Measurements from ENCODE around the gene SLC9A9.

Gene SLC9A9

DNA sequence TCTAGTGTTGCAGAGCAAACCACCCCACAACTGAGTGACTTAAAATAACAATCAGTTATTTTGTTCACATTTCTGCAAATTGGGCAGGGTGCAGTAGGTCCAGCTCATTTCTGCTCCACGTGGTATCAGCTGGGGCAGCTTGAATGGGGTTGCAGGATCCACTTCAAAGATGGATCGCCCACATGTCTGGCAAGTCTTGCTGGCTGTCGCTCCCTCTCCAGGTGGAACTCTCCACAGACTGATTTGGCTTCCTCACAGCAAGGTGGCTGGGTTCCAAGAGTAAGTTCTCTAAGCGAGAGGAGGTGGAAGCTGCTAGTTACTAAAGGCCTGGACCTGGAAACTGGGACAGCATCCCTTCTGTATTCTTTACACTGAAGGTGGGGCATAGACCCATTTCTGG, 213.3 kb downstream of the SLC9A9 start:
- no peak for FAIRE-seq

DNA sequence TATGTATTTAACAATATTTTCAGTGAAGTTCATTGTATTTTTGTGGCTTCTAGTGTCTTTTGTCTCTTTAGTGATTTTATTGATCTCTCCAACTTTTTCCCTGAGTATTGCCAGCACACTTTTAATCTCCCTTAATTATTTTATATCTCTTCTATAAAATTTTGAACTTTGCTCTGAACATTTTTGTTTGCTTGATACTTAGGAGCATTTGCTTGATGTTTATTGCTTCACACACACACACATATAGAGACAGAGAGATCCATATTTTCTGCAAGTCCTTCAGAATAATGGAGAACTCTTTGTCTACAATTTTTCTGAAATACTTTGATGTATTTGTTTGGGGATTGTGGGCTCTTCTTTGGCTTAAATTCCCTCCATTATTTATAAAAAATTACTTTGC, 213.8 kb downstream of the SLC9A9 start:
- no peak for FAIRE-seq

DNA sequence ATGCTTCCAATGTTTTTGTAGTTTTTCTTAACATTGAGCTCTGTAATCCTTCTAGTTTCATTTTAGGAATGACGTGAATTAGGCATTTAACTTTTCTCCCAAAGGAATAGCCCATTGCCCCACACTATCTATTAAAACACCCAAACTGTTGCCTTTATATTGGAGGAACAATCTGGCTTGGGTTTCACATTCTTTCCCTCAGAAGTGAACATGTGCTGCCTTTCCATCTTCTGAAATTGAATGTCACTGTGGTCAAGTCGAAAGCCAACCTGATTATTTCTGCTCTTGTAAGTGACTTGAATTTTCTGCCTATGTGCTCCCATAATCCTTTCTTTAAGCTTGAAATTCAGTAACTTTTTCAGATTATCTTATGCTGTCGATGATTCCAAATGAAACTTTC, 214.5 kb downstream of the SLC9A9 start:
- FAIRE-seq, result no peak

DNA sequence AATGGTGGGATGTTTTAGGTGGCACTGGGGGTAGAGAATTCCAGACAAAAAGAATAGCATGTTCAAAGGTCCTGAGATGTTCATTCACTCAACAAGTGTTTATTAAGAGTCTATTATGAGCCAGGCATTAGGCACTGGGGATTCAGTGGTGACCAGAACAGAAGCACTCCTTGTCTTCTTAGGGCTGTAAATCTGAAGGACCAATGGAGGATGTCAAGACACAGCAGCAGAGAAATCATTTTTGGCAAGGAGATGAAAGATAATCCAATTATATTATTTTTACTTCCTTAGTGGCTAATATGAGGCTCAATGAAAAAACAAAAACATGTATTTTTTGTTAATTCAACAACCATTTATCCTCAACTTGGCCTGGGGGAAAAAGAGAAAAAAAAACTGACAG, 218.5 kb downstream of the SLC9A9 start:
- FAIRE-seq, result no peak

DNA sequence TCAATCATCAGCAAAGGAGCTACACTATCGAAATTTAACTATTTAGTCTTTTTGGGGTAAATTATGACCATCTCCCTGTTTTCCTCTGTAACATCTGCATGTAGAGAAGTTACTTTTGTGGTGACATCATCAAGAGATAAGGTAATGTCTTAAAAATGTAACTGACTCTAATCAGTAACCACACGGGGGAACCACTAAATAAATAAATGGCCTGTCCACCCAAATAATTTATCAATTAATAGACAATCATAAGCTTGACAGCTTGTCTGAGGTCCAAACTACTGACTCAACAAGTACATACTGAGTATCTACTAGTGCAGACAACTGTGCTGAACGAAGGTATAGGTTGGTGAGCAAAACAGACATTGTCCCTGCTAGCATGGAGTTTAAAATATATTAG, 219.3 kb downstream of the SLC9A9 start:
- no peak for FAIRE-seq

DNA sequence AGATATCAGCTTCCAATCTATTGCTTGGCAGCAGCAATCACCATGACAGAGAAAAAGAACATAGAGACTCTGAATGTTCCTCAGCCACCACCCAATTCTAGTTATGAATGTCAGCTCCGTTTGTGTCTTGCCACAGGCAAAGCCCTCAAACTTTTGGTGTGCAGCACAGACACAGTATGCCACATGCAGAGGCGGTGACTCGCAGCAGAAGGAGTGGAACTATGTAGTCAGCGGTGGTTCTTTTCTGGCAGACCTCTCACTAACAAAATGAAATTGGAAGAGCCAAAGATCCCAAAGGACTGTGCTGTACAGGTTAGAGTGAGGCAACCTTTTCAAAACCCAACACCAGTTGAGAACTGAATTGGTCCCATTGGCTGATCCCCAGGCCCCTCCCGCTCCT, 220.9 kb downstream of the SLC9A9 start:
- no peak for FAIRE-seq

DNA sequence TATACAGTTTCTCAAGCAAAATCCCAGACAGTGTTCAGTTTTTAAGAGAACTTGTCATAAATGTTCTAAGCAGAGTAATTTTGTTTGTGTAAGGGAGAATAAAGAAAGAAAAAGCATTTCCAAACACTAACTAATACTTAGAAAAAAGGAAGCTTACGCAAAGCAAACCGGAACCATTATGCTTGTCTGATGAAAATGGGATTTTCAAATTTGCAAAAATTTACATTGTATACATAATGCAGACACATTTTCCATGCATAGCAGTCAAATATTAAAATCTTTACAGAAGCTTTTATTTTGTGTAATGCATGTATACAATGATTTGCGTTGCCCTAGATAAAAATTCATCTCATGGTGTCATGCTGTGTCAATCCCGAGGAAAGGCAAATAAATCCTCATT, 229.0 kb downstream of the SLC9A9 start:
- FAIRE-seq, result no peak

DNA sequence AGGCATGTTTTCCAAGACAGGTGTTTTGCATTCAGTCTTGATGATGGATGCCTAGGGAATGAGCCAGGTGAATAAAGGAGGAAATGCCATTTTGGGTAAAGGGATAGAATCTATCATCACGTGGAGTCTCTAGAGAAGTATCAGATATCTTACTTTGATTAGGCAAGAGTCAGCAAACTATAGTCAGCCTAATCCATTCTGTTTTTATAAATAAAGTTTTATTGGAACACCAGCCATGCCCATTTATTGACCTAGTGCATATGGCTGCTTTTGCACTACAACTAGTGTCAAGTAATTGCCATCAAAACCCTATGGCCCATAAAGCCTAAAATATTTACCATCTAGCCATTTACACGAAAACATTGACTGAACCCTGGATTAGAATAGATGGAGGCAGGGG, 231.2 kb downstream of the SLC9A9 start:
- no peak for FAIRE-seq

DNA sequence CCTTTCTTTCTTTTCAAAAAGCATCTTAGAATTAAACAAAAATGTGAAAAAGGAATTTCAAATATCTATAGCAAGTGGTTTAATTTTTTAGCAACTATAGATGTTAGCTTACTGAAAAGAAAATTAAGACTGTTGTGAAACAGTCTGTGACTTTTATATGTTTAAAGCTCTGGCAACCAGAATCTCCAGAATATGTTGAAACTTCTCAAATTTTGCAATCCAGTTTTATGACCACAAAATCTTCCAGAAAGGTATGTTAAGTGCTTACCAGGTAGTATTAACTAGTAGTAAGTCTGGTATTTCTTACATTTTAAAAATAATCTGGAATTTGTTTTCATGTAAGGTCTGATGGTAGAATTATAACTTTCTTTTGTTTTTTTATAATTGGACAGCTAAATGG, 235.0 kb downstream of the SLC9A9 start:
- no peak for FAIRE-seq

DNA sequence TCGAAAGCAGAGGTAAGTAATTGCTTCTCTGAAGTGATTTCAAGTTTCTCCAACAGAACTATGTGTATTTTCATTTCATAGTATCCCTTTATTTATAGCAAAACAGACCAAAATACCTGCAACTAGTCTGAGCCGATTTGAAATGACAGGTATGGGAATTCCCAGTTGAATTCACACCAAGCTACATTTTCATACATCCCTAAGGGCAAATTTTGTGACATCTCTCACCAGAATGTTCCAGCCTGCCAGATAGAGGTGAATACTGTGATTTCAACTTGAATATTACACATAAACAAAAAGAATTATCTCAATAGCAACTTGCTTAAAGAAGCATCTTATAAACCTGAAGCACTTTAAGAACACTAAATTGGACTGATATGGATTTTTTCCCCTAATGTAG, 235.7 kb downstream of the SLC9A9 start:
- FAIRE-seq, result no peak

DNA sequence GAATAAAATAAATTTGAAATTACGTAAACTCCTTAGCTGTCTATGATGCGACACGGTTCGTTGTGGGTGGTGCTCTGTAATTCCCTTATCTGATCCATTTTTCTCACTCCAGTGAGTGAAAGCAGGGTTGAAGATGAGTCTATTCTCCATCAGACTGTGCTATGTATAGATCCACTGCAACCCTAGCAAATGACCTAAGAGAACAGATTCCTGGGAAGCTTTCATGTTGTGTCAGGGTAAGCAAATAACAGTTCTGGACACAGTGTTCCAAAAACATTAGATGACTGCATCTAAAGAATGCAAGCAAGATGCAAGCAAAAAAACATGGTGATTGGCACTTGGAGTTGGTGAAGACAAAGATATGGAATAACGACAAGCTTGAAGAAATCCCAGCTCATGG, 239.3 kb downstream of the SLC9A9 start:
- no peak for FAIRE-seq

DNA sequence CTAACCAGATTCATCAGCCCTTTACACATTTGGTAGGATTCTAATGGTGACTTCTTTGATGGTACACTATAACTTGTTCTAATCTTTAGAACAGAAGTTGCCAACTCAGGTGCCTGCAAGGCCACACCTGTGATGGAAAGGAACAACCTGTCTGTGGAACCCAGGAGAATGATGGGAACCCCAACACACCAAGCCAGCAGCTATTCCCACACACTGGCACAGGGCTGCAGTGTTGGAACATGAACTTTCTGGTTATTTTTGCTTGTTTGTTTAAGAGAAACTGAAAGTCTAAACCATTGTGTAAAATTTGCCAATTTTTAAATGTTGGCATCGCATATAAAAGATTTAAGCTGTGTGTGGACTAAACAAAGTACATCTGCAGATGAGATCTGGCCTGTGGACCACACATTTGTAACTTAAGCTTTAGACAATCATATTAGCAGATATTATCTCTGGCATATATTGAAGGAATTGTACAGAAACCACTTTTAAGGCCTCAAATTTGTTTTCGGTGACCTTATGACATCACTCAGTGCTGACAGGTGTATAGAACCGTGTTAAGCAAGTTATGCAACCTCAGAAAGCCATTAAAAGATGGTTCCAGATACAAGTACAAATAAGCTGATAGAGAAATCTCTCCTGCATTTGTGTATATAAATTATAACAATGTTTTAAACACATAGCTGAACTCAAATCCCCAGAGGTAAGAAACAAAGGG, 242.9 kb downstream of the SLC9A9 start:
- FAIRE-seq, result no peak

DNA sequence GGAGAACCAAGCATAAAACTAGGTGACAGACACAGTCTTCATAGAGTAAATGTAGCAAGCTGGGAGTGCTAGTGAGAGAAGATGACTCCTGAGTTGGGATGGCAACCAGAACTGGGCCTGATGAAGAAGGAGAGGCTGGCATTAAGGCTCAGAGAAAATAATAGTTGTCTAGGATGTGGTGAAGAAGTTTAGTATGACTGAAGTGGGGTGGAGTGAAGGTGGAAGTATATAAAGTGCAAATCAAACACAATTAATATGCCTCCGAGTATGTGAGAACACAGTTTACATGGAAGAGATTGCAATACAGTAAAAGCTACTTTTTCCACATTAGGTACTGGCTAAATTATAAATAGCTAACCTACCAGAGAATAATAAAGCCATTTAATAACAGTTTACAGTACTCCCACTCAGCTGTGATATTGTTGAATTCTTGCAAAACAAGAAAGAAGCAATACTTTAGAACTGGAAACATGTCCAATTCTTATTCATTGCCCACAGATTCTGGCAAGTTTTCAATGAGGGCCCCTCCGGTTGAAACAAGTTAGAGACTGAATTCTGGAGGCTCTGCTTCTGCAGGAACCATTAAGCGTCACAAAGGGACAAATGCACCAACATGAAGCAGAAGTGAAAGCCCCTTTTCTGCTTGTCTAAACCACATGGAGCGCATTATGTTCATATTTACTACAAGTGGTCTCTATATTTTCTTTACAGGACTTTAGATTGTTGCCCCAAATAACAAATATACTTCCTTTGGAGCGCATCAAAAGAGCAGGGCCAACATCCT, 243.7 kb downstream of the SLC9A9 start:
- no peak for FAIRE-seq

DNA sequence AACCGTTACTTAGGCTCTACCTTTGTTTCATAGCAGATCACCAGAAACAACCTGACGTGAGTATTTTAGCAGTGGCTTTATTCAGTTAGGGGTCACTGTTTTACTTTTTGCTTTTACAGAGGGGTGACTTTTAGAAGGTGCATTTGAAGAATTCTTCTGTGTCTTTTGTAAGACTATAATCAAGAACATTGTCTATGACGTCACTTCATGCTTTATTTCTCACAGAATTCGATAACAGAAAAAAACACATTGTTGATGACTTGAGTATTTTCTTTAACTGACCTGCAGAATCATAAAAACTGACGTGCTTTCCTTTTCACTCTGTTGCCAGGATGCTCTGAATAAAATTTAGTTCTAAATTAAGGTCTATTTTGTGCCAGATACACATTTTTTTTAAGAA, 244.5 kb downstream of the SLC9A9 start:
- FAIRE-seq, result no peak

DNA sequence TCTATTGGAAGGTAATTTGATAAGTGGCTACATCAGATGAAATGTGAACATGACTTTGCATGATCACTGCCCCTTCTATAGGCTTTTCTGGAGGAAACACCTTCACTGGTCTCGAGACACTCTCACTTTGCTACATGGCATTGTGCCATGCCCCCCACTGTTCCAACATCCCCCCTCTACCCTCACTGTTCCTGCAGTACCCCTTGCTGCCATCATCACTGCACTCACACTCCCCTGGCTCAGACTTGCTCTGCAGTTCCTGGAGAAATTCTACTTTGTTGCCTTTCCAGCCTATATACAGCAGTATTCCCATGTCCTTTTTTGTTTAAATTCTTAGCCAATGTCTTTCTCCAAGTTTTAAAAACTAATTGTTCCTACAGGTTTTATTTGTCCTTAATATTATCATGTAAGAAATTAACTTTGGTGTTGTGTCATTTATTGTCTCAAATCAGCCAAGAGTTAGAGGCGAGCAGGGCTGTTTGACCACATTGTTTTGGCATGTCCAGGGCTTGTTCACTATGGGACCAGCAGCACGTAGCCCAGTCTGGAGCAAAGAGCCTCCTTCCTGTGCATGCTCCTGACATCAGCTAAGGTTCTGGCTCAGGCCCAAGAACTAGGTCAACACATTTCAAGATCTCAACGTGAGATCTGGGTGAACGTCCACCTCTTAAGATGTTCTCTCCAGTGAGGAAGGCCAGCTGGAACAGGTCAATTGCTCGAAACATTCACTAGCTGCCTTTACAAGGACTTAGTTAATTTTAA, 246.4 kb downstream of the SLC9A9 start:
- no peak for FAIRE-seq

DNA sequence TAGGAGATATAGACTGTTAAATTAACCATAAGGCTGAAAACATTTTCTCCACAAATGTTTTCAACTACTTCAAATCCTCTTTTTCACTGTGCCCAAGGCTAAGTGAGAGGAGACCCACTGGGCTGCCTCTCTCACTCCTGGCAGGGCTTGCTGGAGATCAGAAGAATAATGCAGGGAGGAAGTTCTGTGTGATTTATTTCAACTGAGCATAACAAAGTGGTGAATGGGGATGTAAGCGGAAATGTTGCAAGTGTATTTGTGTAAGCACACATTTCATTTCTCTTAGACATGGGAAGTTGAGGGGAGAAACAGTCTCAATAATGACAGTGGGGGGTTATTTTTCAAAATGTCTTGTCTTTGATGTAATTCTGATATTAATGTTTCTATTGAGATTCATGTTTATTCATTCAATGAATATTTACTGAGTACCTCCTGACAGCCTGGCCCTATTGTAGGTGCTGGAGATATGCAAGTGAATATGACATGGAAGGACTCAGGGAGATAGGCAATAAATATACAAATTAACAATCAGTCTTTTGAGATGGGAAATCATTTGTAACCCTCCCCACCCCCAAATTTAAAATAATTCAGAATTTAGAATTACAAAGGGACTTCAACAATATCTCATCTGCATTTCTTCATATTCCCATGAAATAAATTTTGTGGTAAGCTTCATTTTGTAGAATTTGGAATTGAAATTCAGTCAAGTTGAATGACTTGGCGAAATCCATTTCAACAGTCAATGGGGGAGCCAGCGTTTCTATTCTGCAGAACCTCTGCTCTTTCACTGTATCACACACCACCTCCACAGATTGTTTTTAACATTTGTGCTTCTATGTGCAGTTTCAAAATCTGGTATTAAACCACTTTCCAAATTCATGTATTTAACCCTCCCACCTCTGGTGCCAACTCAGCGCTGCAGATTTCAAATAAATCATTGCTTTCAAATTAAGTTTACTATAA, 247.2 kb downstream of the SLC9A9 start:
- no peak for FAIRE-seq

DNA sequence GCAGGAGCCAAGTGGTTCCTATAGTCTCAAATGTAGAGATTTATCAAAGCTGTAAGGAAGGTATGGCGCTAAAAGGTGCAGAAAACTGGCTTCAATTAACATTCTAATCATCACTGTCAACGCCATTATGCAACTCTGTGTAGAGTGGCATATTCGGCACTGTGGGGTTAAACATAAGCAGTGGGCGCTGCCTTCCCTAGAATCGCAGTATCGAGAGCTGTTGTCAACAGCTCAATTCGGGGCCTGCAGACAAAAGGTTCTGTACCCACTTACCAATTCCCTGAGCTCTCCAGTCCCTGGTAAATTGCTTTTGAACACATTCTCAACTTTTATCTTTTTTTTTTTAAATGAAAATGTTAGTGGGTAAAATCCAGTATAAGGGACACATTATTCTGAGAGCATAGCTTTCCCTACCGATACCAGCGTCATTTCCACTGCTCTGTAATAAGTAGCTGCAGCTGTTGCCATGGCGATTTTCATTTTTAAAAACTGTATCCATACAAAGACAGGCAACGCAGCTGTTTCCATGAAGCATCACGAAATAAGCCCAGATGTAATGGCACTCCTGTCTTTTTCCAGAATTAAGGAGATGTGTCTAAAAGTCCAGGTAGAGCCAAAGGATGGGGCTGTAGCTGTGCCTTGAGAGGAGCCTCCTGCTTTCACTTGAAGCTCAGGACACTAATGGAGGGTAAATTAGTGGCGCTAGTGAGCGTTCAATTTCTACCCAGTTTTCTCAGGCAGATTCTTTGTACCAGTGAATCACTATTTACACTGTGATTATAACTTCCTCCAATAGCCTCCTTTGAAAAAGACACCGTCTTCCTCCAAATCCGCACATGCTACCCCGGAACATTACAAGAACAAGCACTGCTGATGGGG, 250.3 kb downstream of the SLC9A9 start:
- no peak for FAIRE-seq

DNA sequence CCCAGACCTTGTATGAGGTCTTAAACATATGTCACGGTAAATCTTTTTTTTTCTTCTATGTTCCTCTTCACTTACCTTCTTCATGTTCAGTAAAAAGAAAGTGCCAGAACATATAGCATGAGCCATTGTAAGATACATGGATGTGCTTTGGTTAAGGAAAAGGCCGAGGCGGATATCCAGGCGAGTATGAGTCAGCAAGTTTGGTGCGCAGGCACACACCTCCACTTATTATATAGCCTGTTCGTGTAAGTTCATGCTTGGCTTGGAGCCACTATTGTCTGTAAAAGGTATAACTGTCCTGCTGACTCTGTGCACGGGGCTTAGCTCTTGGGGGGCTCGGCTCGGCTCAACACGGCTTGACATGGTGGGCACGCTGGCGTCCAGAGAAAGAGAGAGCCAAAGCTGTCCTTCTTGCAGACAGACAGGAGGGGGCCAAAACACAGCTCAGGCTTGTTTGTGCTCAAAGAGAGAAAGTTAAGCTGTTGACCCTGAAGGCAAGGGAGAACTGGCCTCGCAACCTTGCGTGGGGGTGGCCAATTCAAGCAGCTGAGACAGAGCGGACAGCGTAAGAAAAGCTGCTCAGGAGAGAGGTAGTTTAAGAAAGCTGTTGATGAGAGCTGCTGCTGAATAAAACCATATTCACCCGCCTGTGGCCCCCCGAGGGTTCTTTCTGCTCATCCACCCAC, 251.2 kb downstream of the SLC9A9 start:
- FAIRE-seq, result no peak

DNA sequence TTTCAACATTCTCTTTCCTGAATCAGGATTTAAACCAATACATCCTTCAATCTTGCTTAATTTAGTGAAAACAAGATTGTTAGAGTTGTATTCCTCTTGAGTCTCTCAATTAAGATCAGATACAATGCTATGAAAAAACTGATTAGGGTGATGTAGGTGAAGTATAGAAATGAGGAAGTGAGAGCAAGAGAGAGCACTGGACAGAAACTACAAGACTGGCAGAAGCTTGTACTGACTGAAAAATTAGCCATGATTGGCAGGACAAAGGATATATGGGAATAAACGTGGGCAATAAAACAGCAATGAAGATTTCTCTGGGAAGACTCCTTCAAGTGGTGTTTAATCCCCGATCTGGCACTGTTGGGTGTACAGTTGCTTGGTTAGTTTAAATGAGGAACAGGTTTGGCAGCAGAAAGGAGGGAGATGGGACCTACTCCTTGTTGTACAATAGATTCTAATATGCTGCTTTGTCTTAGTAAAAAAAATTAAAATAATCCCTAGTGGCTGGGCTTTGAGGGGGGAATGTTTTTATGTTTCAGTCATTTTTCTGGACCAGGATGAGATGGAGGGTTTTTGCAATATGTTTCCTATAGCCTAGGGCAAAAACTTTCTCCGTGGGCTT, 252.7 kb downstream of the SLC9A9 start:
- no peak for FAIRE-seq

DNA sequence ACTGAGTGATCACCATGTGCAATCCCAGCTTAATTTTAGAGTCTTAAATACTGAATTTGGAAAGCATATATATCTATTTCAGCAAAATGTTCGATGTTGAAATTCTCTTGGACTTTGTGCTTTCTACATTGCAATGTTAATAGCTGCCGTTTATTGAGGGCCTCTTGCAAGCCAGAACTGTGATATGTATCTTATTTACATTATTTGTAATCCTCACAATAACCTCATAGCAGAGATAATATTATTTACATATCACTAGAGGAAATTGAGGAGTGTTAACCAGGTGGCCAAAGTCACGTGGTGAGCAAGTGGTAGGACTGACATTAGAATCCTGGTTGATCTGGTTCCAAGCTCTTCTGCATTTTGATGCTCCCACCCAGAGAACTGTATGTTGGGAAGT, 254.1 kb downstream of the SLC9A9 start:
- no peak for FAIRE-seq

DNA sequence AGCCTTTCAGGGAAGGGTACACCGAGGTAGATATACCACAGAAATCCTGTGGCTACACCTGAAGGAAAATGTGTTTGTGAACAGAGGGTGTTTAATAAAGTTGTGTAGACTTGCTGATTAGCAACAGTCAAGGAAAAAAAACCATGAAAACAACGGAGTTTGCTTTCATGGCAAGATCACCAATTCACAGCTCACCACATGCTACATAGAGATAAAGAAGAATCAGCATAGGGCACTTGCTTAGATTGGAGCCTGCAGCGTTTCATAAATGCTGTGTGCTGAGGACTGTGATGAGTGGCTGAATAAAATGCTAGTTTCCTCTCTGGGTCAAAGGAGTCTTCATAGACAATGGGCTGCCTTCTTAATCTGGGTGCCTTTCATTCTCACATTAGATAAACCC, 257.6 kb downstream of the SLC9A9 start:
- no peak for FAIRE-seq

All from islet of Langerhans (tissue), 1 donor.